Ascending aorta (tissue), 2 donors: Measurements from ENCODE around the gene HDAC10. TPM values are rescaled to one million over a fixed set of nuclear protein-coding genes. Genes with fewer than 3 reads are reported as not detected.

Source experiments
- DNase-seq, 2 donors: peaks; one replicate each; pipeline ENCODE4 v3.0.0-alpha.2; 2019; ENCODE audit warnings: low spot score in 2 of 2
- H3K27ac ChIP-seq, 2 donors: fragments of 200-600 bp; sonication (generic); one replicate each; pipeline ENCODE4 v1.5.1; 2016 to 2017; ENCODE audit warnings: mild to moderate bottlenecking in 1 of 2
- H3K27me3 ChIP-seq: fragments of 200-600 bp; sonication (generic); one replicate; pipeline ENCODE4 v1.5.1; 2017
- H3K36me3 ChIP-seq, 2 donors: fragments of 200-600 bp; sonication (generic); one replicate each; pipeline ENCODE4 v1.5.1; 2016
- H3K4me1 ChIP-seq, 2 donors: fragments of 200-600 bp; sonication (generic); one replicate each; pipeline ENCODE4 v1.5.1; 2016 to 2017; ENCODE audit warnings: mild to moderate bottlenecking in 1 of 2
- H3K4me3 ChIP-seq, 2 donors: fragments of 200-600 bp; sonication (generic); one replicate each; pipeline ENCODE4 v1.5.1; 2016 to 2017; ENCODE audit warnings: mild to moderate bottlenecking in 1 of 2
- H3K9me3 ChIP-seq, 2 donors: fragments of 200-600 bp; sonication (generic); one replicate each; pipeline ENCODE4 v1.5.1; 2016
- CTCF ChIP-seq, 3 experiments: fragments of 200-600 bp in 2 of 3; fragments of 450-650 bp in 1 of 3; sonication (generic) in 2 of 3; IDR thresholded peaks; one replicate each; pipeline ENCODE4 v1.5.1; 2016 to 2019; ENCODE audit warnings: antibody characterized with exemption in 3 of 3, mild to moderate bottlenecking in 1 of 3, moderate library complexity in 1 of 3
- intact Hi-C: fragments of 100-400 bp; cut with DNase I; formaldehyde crosslinking; loops from one replicate; pipeline ENCODE4 v1.15.1; 2023
- total RNA-seq: library from RNA; depleted of rRNA; stranded (reverse); fragments of >200 nt; gene quantifications from one replicate; pipeline ENCODE4 v1.1.0, GENCODE V29; 2016

The HDAC10 gene
- total RNA-seq, 1 donor from 2014 or later, result 73.2 TPM

DNA sequence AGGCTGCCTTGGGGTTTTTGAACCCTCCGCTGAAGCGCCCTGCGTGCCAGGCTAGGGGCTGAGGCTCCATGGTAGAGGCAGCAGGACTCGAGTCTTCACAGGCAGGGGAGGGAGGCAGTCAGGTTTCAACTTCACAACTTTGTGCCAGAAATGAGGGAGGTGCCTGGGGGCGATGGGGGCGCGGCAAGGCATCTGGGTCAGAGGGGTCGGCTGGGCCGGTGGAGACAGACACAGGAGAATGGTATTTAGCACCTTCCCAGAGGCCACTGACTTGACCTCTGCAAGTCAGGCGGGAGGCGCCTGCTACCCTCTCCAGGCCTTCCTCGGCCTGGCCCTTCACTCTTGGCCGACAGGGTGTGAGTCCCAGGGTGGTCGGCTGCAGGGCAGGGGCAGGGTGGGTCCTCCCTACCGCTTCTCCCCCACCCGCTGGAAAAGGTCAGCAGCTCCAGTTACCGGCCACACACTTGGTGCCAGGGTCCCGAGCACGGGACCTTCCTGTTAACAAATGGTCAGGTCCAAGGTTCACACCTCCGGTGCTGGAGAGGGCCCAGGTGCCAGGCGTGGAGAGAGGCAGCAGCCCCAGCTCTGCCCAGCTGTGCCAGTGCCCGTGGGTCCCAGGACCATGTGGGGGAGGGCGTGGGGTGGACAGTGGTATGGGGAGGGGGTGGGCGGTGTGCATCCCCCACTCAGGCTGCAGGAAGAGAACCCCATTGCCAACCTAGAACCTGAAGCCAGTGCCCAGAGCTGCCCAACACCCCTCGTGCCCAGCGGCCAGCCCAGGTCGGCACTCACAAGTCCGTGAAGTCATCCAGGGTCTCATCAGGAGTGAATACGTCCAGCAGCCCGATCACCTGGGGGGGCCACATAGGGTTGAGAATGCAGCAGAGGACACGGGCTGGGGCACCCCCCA, 6.6 kb upstream of the HDAC10 start:
- Histone ChIP-seq H3K4me3 (no peak overlapping the region), H3K4me1 (peaks cover 0 to 8% of the 10 kb centered on the region in 2 donors), H3K27ac (no peak overlapping the region), H3K36me3 (no peaks in the 10 kb centered on the region), H3K27me3 (no peaks in the 10 kb centered on the region), H3K9me3 (no peaks in the 10 kb centered on the region)
- intact Hi-C loops, result no loop called here
- TF ChIP-seq CTCF (IDR thresholded peaks at IDR 0.05), result no peak
- DNase-seq, result no peak

GRCh38 chr22:50257041-50257440, 6.0 kb upstream of the HDAC10 start:
- intact Hi-C loops, result no loop called here
- H3K4me3 ChIP-seq, result no peak overlapping the region

GRCh38 chr22:50256258-50256862, 5.3 kb upstream of the HDAC10 start:
- intact Hi-C loops, result no loop called here
- Histone ChIP-seq H3K9me3 (no peaks in the 10 kb centered on the region), H3K27me3 (no peaks in the 10 kb centered on the region), H3K4me3 (no peak overlapping the region), H3K27ac (no peak overlapping the region), H3K4me1 (peaks cover 0 to 7% of the 10 kb centered on the region in 2 donors), H3K36me3 (no peaks in the 10 kb centered on the region)
- no peak for DNase-seq
- no peak for TF ChIP-seq CTCF (IDR thresholded peaks at IDR 0.05)

More at GRCh38 chr22:50257041-50257440, 6.0 kb upstream of the HDAC10 start:
- no peak for TF ChIP-seq CTCF (IDR thresholded peaks at IDR 0.05)
- no peak for DNase-seq
- Histone ChIP-seq H3K27ac (no peak overlapping the region), H3K9me3 (no peaks in the 10 kb centered on the region), H3K4me1 (peaks cover 0 to 5% of the 10 kb centered on the region in 2 donors), H3K36me3 (no peaks in the 10 kb centered on the region), H3K27me3 (no peaks in the 10 kb centered on the region)

DNA sequence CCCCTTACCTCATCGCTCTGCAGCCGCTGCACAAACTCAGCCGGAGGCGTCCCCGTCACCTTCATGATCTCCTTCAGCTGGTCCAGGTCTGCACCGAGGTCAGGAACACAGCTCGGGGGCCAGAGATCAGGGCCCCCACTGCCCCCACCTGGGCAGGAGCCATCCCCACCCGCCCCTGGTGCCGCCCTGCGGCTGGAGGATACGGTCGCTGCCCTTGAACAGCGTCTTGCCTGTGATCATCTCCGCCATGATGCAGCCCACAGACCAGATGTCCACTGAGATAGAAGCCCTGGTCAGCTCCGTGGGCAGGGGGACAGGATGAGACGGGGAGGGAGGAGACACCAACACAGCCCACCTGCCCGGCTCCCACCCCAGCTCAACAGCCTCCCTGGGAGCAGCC, 4.5 kb upstream of the HDAC10 start:
- no peak for TF ChIP-seq CTCF (IDR thresholded peaks at IDR 0.05)
- H3K4me1 ChIP-seq, result peaks cover 0 to 10% of the 10 kb centered on the region in 2 donors
- intact Hi-C loops, result no loop called here

GRCh38 chr22:50255099-50255498, 4.0 kb upstream of the HDAC10 start:
- intact Hi-C loops, result no loop called here
- no peaks in the 10 kb centered on the region for H3K27me3 ChIP-seq
- no peak overlapping the region for H3K4me3 ChIP-seq
- no peak for DNase-seq
- no peak overlapping the region for H3K27ac ChIP-seq
- H3K36me3 ChIP-seq, result no peaks in the 10 kb centered on the region
- H3K4me1 ChIP-seq, result peaks cover 5 to 15% of the 10 kb centered on the region in 2 donors
- TF ChIP-seq CTCF (IDR thresholded peaks at IDR 0.05), result no peak
- no peaks in the 10 kb centered on the region for H3K9me3 ChIP-seq

More for the DNA sequence above, 4.5 kb upstream of the HDAC10 start:
- no peak overlapping the region for H3K27ac ChIP-seq
- no peaks in the 10 kb centered on the region for H3K36me3 ChIP-seq
- H3K9me3 ChIP-seq, result no peaks in the 10 kb centered on the region
- H3K27me3 ChIP-seq, result no peaks in the 10 kb centered on the region
- DNase-seq, result no peak
- no peak overlapping the region for H3K4me3 ChIP-seq
